HCT116 (cell line): ENCODE results near the gene ATG10. TPM values are rescaled to one million over a fixed set of nuclear protein-coding genes. Genes with fewer than 3 reads are reported as not detected.
"Not testable (repeated sequence)": the region's sequence is repeated elsewhere in the genome, so short reads cannot be mapped to it uniquely, and the experiment has no call there.

Experiments
- ATAC-seq: fragments of 200-7000 bp; cut with Tn5 transposase; 2 replicates; pipeline ENCODE4 v1.9.1; 2020; ENCODE audit warnings: mild to moderate bottlenecking, moderate library complexity
- BruUV-seq: library from RNA; stranded (reverse); fragments of 400-500 nt; replicated peaks from 2 replicates; lab custom pipeline; 2021; lab: Mats Ljungman, UMichigan
- CTCF ChIA-PET: fragments of 300-600 bp; sonication (Branson Sonifier 250); formaldehyde crosslinking; loops from one replicate; lab custom pipeline; 2021; ENCODE audit warnings: antibody characterized with exemption; lab: Charles Lee
- POLR2A ChIA-PET: fragments of 300-600, 350-600 bp; sonication (Branson Sonifier 250); formaldehyde crosslinking; loops from one replicate; lab custom pipeline; 2021; ENCODE audit warnings: antibody characterized with exemption; lab: Charles Lee
- RAD21 ChIA-PET, 2 experiments: fragments of 300-600 bp; sonication (Branson Sonifier 250); formaldehyde crosslinking; loops; one replicate each; lab custom pipeline; 2023; ENCODE audit warnings: low total read pairs in 2 of 2; ENCODE audit not compliant: uncharacterized antibody in 2 of 2, unreplicated experiment in 2 of 2, low non-redundant PET in 1 of 2; lab: Charles Lee
- DNase-seq: peaks from one replicate; pipeline ENCODE4 v3.0.0-alpha.2; 2010; ENCODE audit warnings: low read depth, low spot score
- H2AFZ ChIP-seq: fragments of 200-600 bp; shearing (Covaris generic), sonication (generic); 2 replicates; pipeline ENCODE4 v1.6.1; 2017; ENCODE audit warnings: low read depth, mixed run types, mixed read lengths, antibody characterized with exemption, low read length; ENCODE audit not compliant: poor library complexity, severe bottlenecking
- H3K27ac ChIP-seq: 2 replicates; pipeline ENCODE4 v1.5.1; 2012; ENCODE audit warnings: low read depth, low read length
- H3K27me3 ChIP-seq: fragments of 200-600 bp; sonication (generic); 2 replicates; pipeline ENCODE4 v1.6.1; 2016; ENCODE audit warnings: mixed run types, low read length, mixed read lengths; ENCODE audit not compliant: insufficient read depth
- H3K36me3 ChIP-seq, 2 experiments: fragments of 200-500 bp in 1 of 2; fragments of 200-600 bp in 1 of 2; sonication (Bioruptor generic) in 1 of 2; sonication (generic) in 1 of 2; 2 replicates each; pipeline versions ENCODE4 v1.5.1 to v1.6.1; 2014 to 2016; ENCODE audit warnings: low read length in 2 of 2, inconsistent platforms in 1 of 2, mixed read lengths in 1 of 2, mixed run types in 1 of 2; ENCODE audit not compliant: insufficient read depth in 2 of 2, control insufficient read depth in 1 of 2
- H3K4me1 ChIP-seq, 2 experiments: fragments of 200-600 bp in 1 of 2; sonication (generic) in 1 of 2; 2 replicates each; pipeline versions ENCODE4 v1.5.1 to v1.6.1; 2012 to 2017; ENCODE audit warnings: low read length in 2 of 2, inconsistent platforms in 1 of 2, mild to moderate bottlenecking in 1 of 2, mixed read lengths in 1 of 2, mixed run types in 1 of 2, moderate library complexity in 1 of 2; ENCODE audit not compliant: insufficient read depth in 2 of 2, control insufficient read depth in 1 of 2
- H3K4me2 ChIP-seq: fragments of 200-600 bp; sonication (generic); 2 replicates; pipeline ENCODE4 v1.6.1; 2017; ENCODE audit warnings: mixed run types, low read length, mixed read lengths
- H3K4me3 ChIP-seq, 2 experiments: fragments of 200-600 bp in 1 of 2; sonication (generic) in 1 of 2; replicated peaks in 1 of 2; 2 replicates each; pipeline ENCODE4 v1.5.1; 2011 to 2016; ENCODE audit warnings: low read length in 2 of 2, control low read depth in 1 of 2, low read depth in 1 of 2, mild to moderate bottlenecking in 1 of 2, mixed read lengths in 1 of 2, mixed run types in 1 of 2
- H3K79me2 ChIP-seq: fragments of 200-600 bp; sonication (generic); 2 replicates; pipeline ENCODE4 v1.6.1; 2017; ENCODE audit warnings: mild to moderate bottlenecking, mixed run types, low read length, moderate library complexity, mixed read lengths; ENCODE audit not compliant: insufficient read depth
- H3K9ac ChIP-seq: fragments of 200-600 bp; sonication (generic); 2 replicates; pipeline ENCODE4 v1.6.1; 2016; ENCODE audit warnings: low read length, mixed read lengths
- H3K9me2 ChIP-seq: fragments of 200-600 bp; sonication (generic), shearing (Covaris generic); 2 replicates; pipeline ENCODE4 v1.6.1; 2017; ENCODE audit warnings: mixed run types, mild to moderate bottlenecking, moderate library complexity; ENCODE audit not compliant: insufficient read depth
- H3K9me3 ChIP-seq, 2 experiments: fragments of 200-500 bp in 1 of 2; fragments of 200-600 bp in 1 of 2; sonication (Bioruptor generic) in 1 of 2; sonication (generic) in 1 of 2; 2 replicates each; pipeline ENCODE4 v1.6.1; 2014 to 2017; ENCODE audit warnings: low read length in 2 of 2, mixed read lengths in 2 of 2, inconsistent platforms in 1 of 2, low read depth in 1 of 2, mild to moderate bottlenecking in 1 of 2, mixed run types in 1 of 2, moderate library complexity in 1 of 2; ENCODE audit not compliant: control insufficient read depth in 1 of 2, insufficient read depth in 1 of 2
- H4K20me1 ChIP-seq: fragments of 200-600 bp; sonication (generic), shearing (Covaris generic); 2 replicates; pipeline ENCODE4 v1.6.1; 2017; ENCODE audit warnings: mixed run types, mild to moderate bottlenecking, moderate library complexity; ENCODE audit not compliant: insufficient read depth
- SIN3A ChIP-seq: IDR thresholded peaks from 2 replicates; pipeline ENCODE4 v1.6.1; 2012; ENCODE audit warnings: low read depth
- ZFX ChIP-seq: fragments of 450-650 bp; IDR thresholded peaks from 2 replicates; pipeline ENCODE4 v1.6.1; 2017
- ZNF274 ChIP-seq: fragments of 200-500 bp; sonication (Bioruptor generic); IDR thresholded peaks from 2 replicates; pipeline ENCODE4 v1.6.1; 2014; ENCODE audit warnings: mild to moderate bottlenecking, low read depth, low read length, inconsistent platforms
- intact Hi-C: fragments of 100-400 bp; cut with micrococcal nuclease; formaldehyde crosslinking; loops from 2 replicates; pipeline ENCODE4 v1.10.0; 2022
- total RNA-seq: library from RNA; stranded (reverse); gene quantifications from one replicate; pipeline ENCODE4 v1.2.1, GENCODE V29; 2021; ENCODE audit not compliant: unreplicated experiment
- TF ChIP-seq, protein P1 (sequence below): IDR thresholded peaks from 2 replicates; pipeline ENCODE4 v1.6.1; 2011; ENCODE audit warnings: mild to moderate bottlenecking, low read length, moderate library complexity; ENCODE audit not compliant: insufficient replicate concordance; ENCODE audit errors: extremely low read depth

ATG10 gene
- total RNA-seq, 1 experiment from 2014 or later = 9.4 TPM

- H3K4me2 ChIP-seq, H3K79me2 ChIP-seq, H3K9me2 ChIP-seq, RAD21 ChIA-PET, H3K27ac ChIP-seq, CTCF ChIA-PET, H3K4me1 ChIP-seq, H4K20me1 ChIP-seq, H3K9me3 ChIP-seq, ATAC-seq, BruUV-seq, POLR2A ChIA-PET, H3K9ac ChIP-seq, intact Hi-C loops, H3K36me3 ChIP-seq, H2AFZ ChIP-seq, DNase-seq, H3K4me3 ChIP-seq, H3K27me3 ChIP-seq: not testable (repeated sequence)
Observed at GRCh38 chr5:82139837-82140236, 168.0 kb downstream of the ATG10 start.

- H3K36me3 ChIP-seq = no peaks in the 10 kb centered on the region
- intact Hi-C loops = no loop called here
- ChIA-PET POLR2A (no interaction called here), CTCF (no interaction called here), RAD21 (no interaction called here)
- H3K4me2 ChIP-seq = no peak overlapping the region
- H4K20me1 ChIP-seq = no peaks in the 10 kb centered on the region
- TF ChIP-seq, protein P1, sequence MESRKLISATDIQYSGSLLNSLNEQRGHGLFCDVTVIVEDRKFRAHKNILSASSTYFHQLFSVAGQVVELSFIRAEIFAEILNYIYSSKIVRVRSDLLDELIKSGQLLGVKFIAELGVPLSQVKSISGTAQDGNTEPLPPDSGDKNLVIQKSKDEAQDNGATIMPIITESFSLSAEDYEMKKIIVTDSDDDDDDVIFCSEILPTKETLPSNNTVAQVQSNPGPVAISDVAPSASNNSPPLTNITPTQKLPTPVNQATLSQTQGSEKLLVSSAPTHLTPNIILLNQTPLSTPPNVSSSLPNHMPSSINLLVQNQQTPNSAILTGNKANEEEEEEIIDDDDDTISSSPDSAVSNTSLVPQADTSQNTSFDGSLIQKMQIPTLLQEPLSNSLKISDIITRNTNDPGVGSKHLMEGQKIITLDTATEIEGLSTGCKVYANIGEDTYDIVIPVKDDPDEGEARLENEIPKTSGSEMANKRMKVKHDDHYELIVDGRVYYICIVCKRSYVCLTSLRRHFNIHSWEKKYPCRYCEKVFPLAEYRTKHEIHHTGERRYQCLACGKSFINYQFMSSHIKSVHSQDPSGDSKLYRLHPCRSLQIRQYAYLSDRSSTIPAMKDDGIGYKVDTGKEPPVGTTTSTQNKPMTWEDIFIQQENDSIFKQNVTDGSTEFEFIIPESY = no peak
- TF ChIP-seq ZNF274 (no peak), SIN3A (no peak), ZFX (no peak)
- H3K9me3 ChIP-seq = no peaks in the 10 kb centered on the region
- H3K27me3 ChIP-seq = no peaks in the 10 kb centered on the region
- no peak overlapping the region for H3K4me3 ChIP-seq
- no peak overlapping the region for H2AFZ ChIP-seq
- no peaks in the 10 kb centered on the region for H3K9me2 ChIP-seq
- H3K9ac ChIP-seq = no peak overlapping the region
- H3K4me1 ChIP-seq = no peaks in the 10 kb centered on the region
- ATAC-seq = no peak
- DNase-seq = no peak
- no peaks in the 10 kb centered on the region for H3K79me2 ChIP-seq
- no peak overlapping the region for H3K27ac ChIP-seq
- no TSS peak for BruUV-seq
Observed at GRCh38 chr5:82142217-82142841, 170.5 kb downstream of the ATG10 start.
